Sigmoid colon (tissue), 3 donors: ENCODE data around the gene GJE1.

ENCODE experiments used
- CTCF ChIP-seq, 4 experiments: fragments of 450-650 bp in 3 of 4; fragments of 200-600 bp in 1 of 4; IDR thresholded peaks; one replicate each; pipeline ENCODE4 v1.5.1; 2016 to 2019; ENCODE audit warnings: antibody characterized with exemption in 4 of 4, mild to moderate bottlenecking in 3 of 4, moderate library complexity in 2 of 4
- POLR2A ChIP-seq, 2 donors: fragments of 450-650 bp; IDR thresholded peaks; one replicate each; pipeline ENCODE4 v1.6.1; 2016; ENCODE audit warnings: antibody characterized with exemption in 2 of 2, mild to moderate bottlenecking in 2 of 2, moderate library complexity in 2 of 2

- TF ChIP-seq CTCF (IDR thresholded peaks at IDR 0.05) (no peak), POLR2A (IDR thresholded peaks at IDR 0.05) (no peak)
These were observed 45.4 kb downstream of the GJE1 start for GRCh38 chr6:142178129-142178528.
